HG02938 (cell line): ENCODE data around the gene WTIP.
"Not testable (repeated sequence)": the region's sequence is repeated elsewhere in the genome, so short reads cannot be mapped to it uniquely, and the experiment has no call there.

ENCODE experiments used
- ATAC-seq: cut with Tn5 transposase; IDR thresholded peaks from one replicate; pipeline ENCODE4 v1.9.1; 2021; ENCODE audit warnings: mild to moderate bottlenecking, moderate library complexity; ENCODE audit not compliant: unreplicated experiment

Gene WTIP

DNA sequence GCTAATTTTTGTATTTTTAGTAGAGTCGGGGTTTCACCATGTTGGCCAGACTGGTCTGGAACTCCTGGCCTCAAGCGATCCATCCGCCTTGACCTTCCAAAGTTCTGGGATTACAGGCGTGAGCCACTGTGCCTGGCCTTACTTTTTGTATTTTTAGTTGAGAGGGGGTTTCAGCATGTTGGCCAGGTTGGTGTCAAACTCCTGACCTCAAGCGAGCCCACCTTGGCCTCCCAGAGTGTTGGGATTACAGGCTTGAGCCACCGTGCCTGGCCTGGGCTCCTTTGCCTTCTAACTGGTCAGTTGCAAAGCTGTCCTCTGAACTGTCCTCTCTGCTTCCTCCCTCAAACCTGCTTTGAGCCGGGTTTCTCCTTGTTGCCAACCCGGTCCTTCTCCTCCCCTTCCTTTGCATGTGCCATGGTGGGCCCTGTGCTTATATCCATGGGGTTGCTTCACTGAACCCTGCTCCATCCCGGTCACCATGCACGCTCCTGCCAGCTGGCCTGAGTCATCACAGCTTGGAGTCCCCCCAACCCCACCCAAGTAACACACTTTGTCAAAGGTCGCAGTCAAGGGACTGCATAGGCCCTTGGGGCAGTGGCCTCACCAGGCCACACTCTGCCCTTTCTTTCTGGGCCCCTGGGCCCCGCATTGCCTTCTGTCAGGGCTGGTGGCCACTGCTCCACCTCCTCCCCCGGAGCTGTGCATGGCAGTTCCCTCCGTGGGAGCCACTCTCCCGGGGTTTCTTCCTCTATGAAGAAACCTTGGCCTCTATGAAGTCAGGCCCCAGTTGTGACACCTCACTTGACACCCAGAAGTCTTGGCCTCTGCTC is 21.2 kb downstream of the WTIP start:
- no peak for ATAC-seq

GRCh38 chr19:34503531-34504272 is 22.1 kb downstream of the WTIP start:
- ATAC-seq, result no peak

DNA sequence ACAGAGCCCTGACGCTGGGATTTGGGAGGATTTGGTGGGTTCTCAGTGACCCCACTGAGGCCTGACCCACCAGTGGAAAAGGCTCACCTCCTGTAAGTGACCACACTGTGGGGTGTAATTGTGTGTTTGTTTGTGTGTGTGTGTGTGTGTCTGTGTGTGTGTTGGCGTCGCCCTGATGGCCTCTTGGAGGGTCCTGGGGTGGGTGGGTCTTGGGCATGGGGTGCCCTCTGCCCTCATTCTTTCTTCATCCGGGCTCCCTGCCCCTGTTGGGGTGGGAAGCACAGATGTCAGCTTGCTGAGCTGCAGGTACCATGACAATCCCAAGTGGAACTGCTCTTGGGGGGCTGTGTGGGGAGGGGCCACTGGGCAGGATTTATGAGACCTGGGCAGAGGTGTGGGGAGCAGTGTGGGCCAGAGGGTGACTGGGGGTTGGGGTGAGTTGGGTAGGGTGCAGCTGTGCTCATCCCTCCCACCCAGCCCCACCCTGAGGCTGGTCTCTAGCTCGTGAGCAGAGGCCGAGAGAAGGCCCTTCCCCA is 22.8 kb downstream of the WTIP start:
- ATAC-seq, result no peak

- ATAC-seq, result no peak
Observed at GRCh38 chr19:34504809-34505291, 23.3 kb downstream of the WTIP start.

- no peak for ATAC-seq
Observed at GRCh38 chr19:34505321-34506025, 23.9 kb downstream of the WTIP start.

DNA sequence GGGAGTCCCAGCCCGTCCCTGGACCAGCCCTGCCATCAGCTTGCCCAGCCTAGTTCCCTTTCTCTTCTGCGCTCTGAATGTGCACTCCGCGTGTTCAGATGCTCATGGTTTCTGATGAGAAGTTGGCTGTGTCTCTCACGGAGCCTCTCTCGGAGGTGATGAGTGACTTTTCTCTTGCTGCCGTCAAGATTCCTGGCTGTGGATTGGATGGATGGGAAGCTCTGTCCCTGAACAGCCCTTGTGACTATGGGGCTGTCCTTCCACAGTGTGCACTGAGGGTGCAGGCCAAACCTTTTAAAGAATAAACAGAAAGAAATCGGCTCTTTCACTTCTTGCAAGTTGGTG is 24.4 kb downstream of the WTIP start:
- ATAC-seq, result no peak

GRCh38 chr19:34507414-34508067 is 26.0 kb downstream of the WTIP start:
- ATAC-seq, result no peak

GRCh38 chr19:34508540-34508939 is 27.0 kb downstream of the WTIP start:
- no peak for ATAC-seq

DNA sequence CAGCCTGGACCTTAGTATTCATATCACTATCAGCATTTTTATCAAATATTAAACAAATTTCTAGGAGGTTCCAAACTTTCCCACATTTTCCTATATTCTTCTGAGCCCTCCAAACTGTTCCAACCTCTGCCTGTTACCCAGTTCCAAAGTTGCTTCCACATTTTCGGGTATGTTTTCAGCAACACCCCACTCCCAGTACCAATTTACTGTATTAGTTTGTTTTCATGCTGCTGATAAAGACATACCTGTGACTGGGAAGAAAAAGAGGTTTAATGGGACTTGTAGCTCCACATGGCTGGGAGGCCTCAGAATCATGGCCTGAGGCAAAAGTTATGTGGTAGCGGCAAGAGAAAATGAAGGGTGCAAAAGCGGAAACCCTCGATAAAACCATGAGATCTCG is 29.3 kb downstream of the WTIP start:
- ATAC-seq, result not testable (repeated sequence)

DNA sequence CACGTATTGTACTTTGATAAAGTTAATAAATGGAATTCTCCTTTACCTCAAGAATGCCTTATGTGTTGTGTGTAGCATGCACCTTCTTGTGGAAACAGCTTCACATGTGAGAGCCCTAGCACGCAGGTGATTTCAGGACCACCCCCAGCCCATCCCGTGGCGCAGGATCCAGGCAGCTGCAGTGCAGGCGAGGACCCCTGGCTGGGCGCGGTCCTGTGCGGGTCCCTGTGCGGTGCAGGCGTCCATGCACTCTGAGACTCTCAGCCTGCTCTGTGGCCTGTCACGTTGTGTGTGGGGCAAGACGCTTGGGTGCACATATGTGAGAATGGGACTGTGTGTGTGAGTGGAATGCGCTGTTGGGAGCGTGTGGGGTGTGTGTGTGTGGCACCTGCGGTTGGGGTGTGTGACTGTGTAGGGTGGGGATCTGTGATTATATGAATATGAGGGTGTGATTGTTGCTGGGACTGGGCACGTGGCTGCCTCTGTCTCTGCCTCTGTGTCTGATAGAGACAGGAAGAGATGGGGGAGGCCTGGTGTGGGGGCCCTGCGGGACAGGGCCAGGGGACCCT is 30.8 kb downstream of the WTIP start:
- ATAC-seq, result no peak

- no peak for ATAC-seq
Observed at GRCh38 chr19:34513767-34514166, 32.2 kb downstream of the WTIP start.

GRCh38 chr19:34519602-34520001 is 38.0 kb downstream of the WTIP start:
- no peak for ATAC-seq

DNA sequence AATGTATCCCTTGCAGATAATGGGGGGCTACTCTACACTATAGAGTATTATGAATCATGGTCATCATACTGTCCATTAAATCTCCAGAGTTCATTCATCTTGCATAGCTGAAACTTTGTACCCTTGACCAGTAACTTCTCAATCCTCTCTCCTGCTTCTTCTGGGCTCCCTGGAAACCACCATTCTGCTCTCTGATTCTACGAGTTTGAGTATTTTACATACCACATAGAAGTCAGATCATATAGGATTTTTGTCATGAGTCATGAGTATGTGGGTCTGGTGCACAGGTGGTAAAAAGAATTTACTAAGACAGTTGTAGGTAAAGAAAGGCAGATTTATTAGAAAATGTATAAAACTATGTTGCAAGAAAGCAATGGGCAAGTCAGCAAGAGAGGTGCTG is 41.9 kb downstream of the WTIP start:
- no peak for ATAC-seq

DNA sequence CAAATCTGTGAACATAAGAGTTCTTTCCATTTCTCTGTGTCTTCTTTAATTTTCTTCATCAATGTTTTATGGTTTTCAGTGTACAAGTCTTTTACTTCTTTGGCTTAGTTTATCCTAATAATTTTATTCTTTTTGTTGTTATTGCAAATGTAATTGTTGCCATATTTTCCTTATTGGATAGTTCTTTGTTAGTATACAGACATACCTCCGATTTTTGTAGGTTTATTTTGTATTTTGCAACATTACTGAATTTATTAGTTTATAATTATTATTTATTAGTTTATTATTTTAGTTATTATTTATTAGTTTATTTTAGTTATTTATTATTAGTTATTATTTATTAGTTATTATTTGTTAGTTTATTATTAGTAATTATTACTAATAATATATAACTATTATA is 43.4 kb downstream of the WTIP start:
- no peak for ATAC-seq

GRCh38 chr19:34534206-34534605 is 52.6 kb downstream of the WTIP start:
- ATAC-seq, result no peak

- ATAC-seq, result no peak
Observed at GRCh38 chr19:34539396-34539795, 57.8 kb downstream of the WTIP start.

DNA sequence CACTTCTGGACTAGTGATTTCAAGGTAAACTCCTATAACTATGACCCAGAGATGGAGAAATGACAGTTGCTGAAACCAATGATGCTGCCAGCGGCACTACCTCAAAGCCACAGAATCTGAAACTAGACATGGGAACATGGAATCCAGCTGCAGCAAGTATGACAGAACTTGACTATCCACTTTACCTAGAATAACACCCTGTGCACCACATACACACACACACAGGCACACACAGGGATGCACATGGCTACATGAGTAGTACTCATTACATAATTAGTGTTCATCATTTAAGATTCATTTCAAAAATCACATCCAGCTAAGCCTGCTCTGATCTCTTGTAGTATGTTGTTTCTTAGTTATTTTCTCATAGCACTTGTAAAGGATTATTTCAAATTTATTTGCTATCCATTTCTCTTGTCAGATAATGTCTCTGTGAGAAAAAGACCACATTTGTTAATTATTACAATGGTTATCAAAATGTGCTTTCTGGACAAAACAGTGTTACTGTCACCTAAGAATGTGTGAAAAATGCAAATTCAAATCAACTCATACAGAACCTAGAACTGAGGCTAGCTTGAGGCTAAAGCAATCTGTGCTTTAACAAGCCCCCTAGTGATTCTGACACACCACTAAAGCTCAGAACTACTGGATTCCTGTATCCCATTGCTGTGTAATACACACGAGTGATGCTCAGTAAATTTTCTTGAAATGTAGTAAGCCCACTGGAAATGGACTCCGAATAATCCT is 59.4 kb downstream of the WTIP start:
- no peak for ATAC-seq

GRCh38 chr19:34549833-34550232 is 68.3 kb downstream of the WTIP start:
- ATAC-seq, result no peak

- ATAC-seq, result no peak
Observed at GRCh38 chr19:34555447-34555846, 73.9 kb downstream of the WTIP start.

DNA sequence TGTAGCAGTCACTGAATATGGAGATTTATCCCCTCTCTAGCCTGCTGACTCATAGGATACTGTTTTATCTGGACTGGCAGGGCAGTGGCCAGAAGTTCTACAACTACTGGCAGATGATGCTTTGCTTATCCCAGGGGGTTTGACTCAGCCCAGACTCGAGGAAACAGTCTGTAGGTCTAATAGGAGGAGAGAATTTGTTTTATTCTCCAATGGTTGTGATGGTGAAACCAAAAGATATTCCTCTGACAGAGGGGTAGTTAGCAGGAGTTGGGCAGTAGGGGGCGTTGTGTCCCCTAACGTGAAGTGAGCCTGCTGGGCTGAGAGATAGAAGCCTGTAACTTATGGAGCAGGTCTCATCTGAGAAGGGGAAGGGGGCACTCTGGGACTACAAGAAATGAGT is 74.9 kb downstream of the WTIP start:
- no peak for ATAC-seq
